GM12878 (cell line): ENCODE data around the gene NCKAP5L. TPM values are rescaled to one million over a fixed set of nuclear protein-coding genes. Genes with fewer than 3 reads are reported as not detected.

ENCODE experiments used
- ATAC-seq: fragments of 200-7000 bp; cut with Tn5 transposase; 3 replicates; pipeline ENCODE4 v1.9.1; 2020; ENCODE audit warnings: mild to moderate bottlenecking, moderate library complexity
- BruUV-seq: library from RNA; stranded (reverse); fragments of 400-500 nt; replicated peaks from 2 replicates; lab custom pipeline; 2021; lab: Mats Ljungman, UMichigan
- CTCF ChIA-PET: fragments of 300-600 bp; sonication (Branson Sonifier 250); formaldehyde crosslinking; extraction: SDS; loops from one replicate; lab custom pipeline; 2021; ENCODE audit warnings: inconsistent platforms; lab: Yijun Ruan, JAX
- POLR2A ChIA-PET: fragments of 350-600 bp; formaldehyde crosslinking; extraction: SDS; loops from one replicate; lab custom pipeline; 2021; ENCODE audit warnings: inconsistent platforms; lab: Charles Lee
- RAD21 ChIA-PET: fragments of 300-600 bp; sonication (Branson Sonifier 250); formaldehyde crosslinking; loops from one replicate; lab custom pipeline; 2023; ENCODE audit warnings: antibody characterized with exemption; ENCODE audit not compliant: unreplicated experiment; lab: Charles Lee
- SMC1A ChIA-PET: fragments of 300-600 bp; sonication (Branson Sonifier 250); formaldehyde crosslinking; loops from one replicate; lab custom pipeline; 2023; ENCODE audit not compliant: unreplicated experiment, uncharacterized antibody; lab: Charles Lee
- DNase-seq: peaks from one replicate; pipeline ENCODE4 v3.0.0-alpha.2; 2011; ENCODE audit warnings: low read depth, low spot score
- FAIRE-seq: peaks from 3 replicates; lab custom pipeline; 2011; peaks lifted over from hg19 to GRCh38; lab: Jason Lieb, UNC
- H2AFZ ChIP-seq: 2 replicates; pipeline ENCODE4 v1.6.0; 2011; ENCODE audit warnings: low read depth, low read length, control low read depth; ENCODE audit not compliant: control insufficient read depth
- H3K27ac ChIP-seq: 2 replicates; pipeline ENCODE4 v1.5.1; 2011; ENCODE audit warnings: control low read depth; ENCODE audit not compliant: control insufficient read depth, insufficient read depth
- H3K27me3 ChIP-seq, 2 experiments: replicated peaks in 1 of 2; 2 replicates each; pipeline versions ENCODE4 v1.6.0 to v1.6.1; 2011; ENCODE audit warnings: low read length in 1 of 2; ENCODE audit not compliant: control insufficient read depth in 2 of 2, insufficient read depth in 2 of 2
- H3K36me3 ChIP-seq, 2 experiments: 2 replicates each; pipeline ENCODE4 v1.5.1; 2011; ENCODE audit warnings: low read length in 1 of 2; ENCODE audit not compliant: control insufficient read depth in 2 of 2, insufficient read depth in 2 of 2
- H3K4me1 ChIP-seq: 2 replicates; pipeline ENCODE4 v1.6.1; 2011; ENCODE audit warnings: mild to moderate bottlenecking, low read length, moderate library complexity, mixed read lengths; ENCODE audit not compliant: control insufficient read depth, insufficient read depth
- H3K4me2 ChIP-seq: 2 replicates; pipeline ENCODE4 v1.6.0; 2011; ENCODE audit warnings: control low read depth; ENCODE audit not compliant: control insufficient read depth, insufficient read depth
- H3K4me3 ChIP-seq: fragments of 200-600 bp; sonication (generic); 2 replicates; pipeline ENCODE4 v1.5.1; 2016
- H3K79me2 ChIP-seq: 2 replicates; pipeline ENCODE4 v1.6.0; 2011; ENCODE audit warnings: low read length; ENCODE audit not compliant: control insufficient read depth, insufficient read depth
- H3K9ac ChIP-seq: 2 replicates; pipeline ENCODE4 v1.8.0; 2011; ENCODE audit warnings: low read length, control low read depth, mixed read lengths; ENCODE audit not compliant: control insufficient read depth, insufficient read depth
- H3K9me3 ChIP-seq: replicated peaks from 3 replicates; pipeline ENCODE4 v1.5.1; 2011; ENCODE audit warnings: mild to moderate bottlenecking, low read length; ENCODE audit not compliant: control insufficient read depth, insufficient read depth
- H4K20me1 ChIP-seq: 2 replicates; pipeline ENCODE4 v1.6.0; 2011; ENCODE audit not compliant: control insufficient read depth, insufficient read depth
- EED ChIP-seq: sonication (generic); IDR thresholded peaks from 2 replicates; pipeline ENCODE4 v1.6.1; 2016; ENCODE audit warnings: antibody characterized with exemption, low read depth
- RAD51 ChIP-seq: fragments of 450-650 bp; IDR thresholded peaks from 2 replicates; pipeline ENCODE4 v1.6.1; 2016; ENCODE audit warnings: moderate library complexity, mild to moderate bottlenecking, inconsistent platforms
- SREBF1 ChIP-seq: IDR thresholded peaks from 2 replicates; pipeline ENCODE4 v1.6.1; 2012; ENCODE audit warnings: mild to moderate bottlenecking, low read length
- WRNIP1 ChIP-seq: IDR thresholded peaks from 2 replicates; pipeline ENCODE4 v1.6.1; 2011; ENCODE audit warnings: low read depth, low read length, improper control_type of control experiment, borderline replicate concordance
- ZNF384 ChIP-seq: IDR thresholded peaks from 2 replicates; pipeline ENCODE4 v1.6.1; 2012; ENCODE audit warnings: low read depth, mild to moderate bottlenecking, low read length, improper control_type of control experiment, borderline replicate concordance
- ZNF622 ChIP-seq: fragments of 450-650 bp; IDR thresholded peaks from 2 replicates; pipeline ENCODE4 v1.6.1; 2017; ENCODE audit warnings: mild to moderate bottlenecking, inconsistent platforms
- WGBS: methylation state at CpG from one replicate; pipeline ENCODE4 v1.1.6; 2016; ENCODE audit warnings: low lambda C conversion rate; ENCODE audit not compliant: insufficient replicate concordance, insufficient coverage; ENCODE audit errors: missing lambda C conversion rate; 5-methylcytosine and 5-hydroxymethylcytosine counted together
- in situ Hi-C: fragments of 300-500 bp; cut with MboI; formaldehyde crosslinking; loops from 9 replicates; pipeline ENCODE4 v1.14.3; 2018; ENCODE audit warnings: mixed read lengths
- intact Hi-C: fragments of 100-400 bp; cut with micrococcal nuclease; formaldehyde crosslinking; loops from one replicate; pipeline ENCODE4 v1.14.2; 2022; ENCODE audit not compliant: unreplicated experiment
- polyA plus RNA-seq, 11 experiments: library from polyadenylated mRNA; depleted of rRNA in 4 of 11; unstranded in 6 of 11; stranded (reverse) in 5 of 11; fragments of >200 nt; fragmentation: Nextera tagmentation in 4 of 11; fragmentation: Illumina TruSeq in 1 of 11; extraction: Ambion mirVana in 4 of 11; extraction: Trizol in 1 of 11; gene quantifications; 1 replicate in 1 of 11; 2 replicates in 10 of 11; pipeline versions ENCODE4 v1.2.1 to v1.2.3, GENCODE V29; 2011 to 2016; ENCODE audit warnings: inconsistent platforms in 2 of 11, missing spikeins in 2 of 11, low read depth in 1 of 11
- total RNA-seq, 4 experiments: library from RNA; depleted of rRNA in 3 of 4; stranded (reverse); fragments of >200 nt in 3 of 4; fragmentation: Illumina TruSeq in 1 of 4; extraction: Trizol in 1 of 4; gene quantifications; 2 replicates each; pipeline versions ENCODE4 v1.2.1 to v1.2.3, GENCODE V29; 2013 to 2021
- TF ChIP-seq, protein P1 (sequence below): fragments of 450-650 bp; IDR thresholded peaks from 2 replicates; pipeline ENCODE4 v1.6.1; 2017; ENCODE audit warnings: mild to moderate bottlenecking, low read depth, inconsistent platforms; ENCODE audit not compliant: poor library complexity, severe bottlenecking
- TF ChIP-seq, protein P2 (sequence below): fragments of 150-350 bp; IDR thresholded peaks from 2 replicates; pipeline ENCODE4 v1.6.1; 2014; ENCODE audit warnings: mild to moderate bottlenecking, low read depth, low read length
- TF ChIP-seq, protein P3 (sequence below): IDR thresholded peaks from 2 replicates; pipeline ENCODE4 v1.6.1; 2012; ENCODE audit warnings: low read depth, low read length, improper control_type of control experiment
- TF ChIP-seq, protein P4 (sequence below): fragments of 450-650 bp; IDR thresholded peaks from 2 replicates; pipeline ENCODE4 v1.6.1; 2017; ENCODE audit warnings: mild to moderate bottlenecking

NCKAP5L gene
- total and polyA plus RNA-seq, 10 of the 15 experiments (the other 5 are each of a cell fraction or from before 2014, with no cell fraction given) = 0.03 to 15.8 (median 4.4) TPM

DNA sequence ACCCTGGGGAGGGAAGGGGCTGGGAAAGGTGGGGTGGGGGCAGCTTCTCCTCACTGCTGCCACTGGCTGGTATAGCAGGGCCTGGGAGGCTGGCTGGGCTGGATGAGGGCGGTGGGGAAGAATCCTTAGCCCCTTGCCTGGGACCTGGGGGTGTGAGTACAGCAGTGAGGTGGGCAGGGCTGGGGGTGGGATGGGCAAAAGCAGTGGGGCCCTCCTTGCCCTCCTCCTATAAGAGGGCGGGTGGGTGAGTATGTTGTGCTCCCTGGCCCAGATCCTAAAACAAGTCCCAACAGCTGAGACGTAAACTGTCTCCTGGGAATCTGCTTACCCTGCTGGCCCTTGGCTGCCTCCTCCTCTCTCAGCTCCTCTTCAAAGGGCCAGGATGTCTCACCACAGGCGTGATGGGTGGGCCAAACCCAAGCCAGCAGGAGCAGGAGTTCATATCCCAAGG, 2.2 kb downstream of the NCKAP5L start:
- DNase-seq (no peak), ATAC-seq (no peak), FAIRE-seq (no peak)
- Histone ChIP-seq H3K27ac (no peak overlapping the region), H3K36me3 (no peaks in the 10 kb centered on the region; a peak in 1 of 4 replicates), H3K9ac (no peak overlapping the region), H3K27me3 (no peaks in the 10 kb centered on the region), H2AFZ (no peak overlapping the region), H3K4me2 (no peak overlapping the region), H3K4me3 (no peak overlapping the region), H3K4me1 (peaks cover 34% of the 10 kb centered on the region), H3K9me3 (no peaks in the 10 kb centered on the region), H3K79me2 (peaks cover 25% of the 10 kb centered on the region), H4K20me1 (0 out of 2 replicates have a peak, but pooled peaks cover 3% of the 10 kb centered on the region)
- RAD21 ChIA-PET = interaction anchor here (1.3 kb wide), 1 partner anchor 12 kb away, joined by 4 read pairs; no protein-coding TSS in a partner anchor
- no TSS peak for BruUV-seq
- POLR2A ChIA-PET = interaction anchor here (1.2 to 1.7 kb wide), 2 partner anchors 12 to 85 kb away, joined by 5 read pairs; no protein-coding TSS in a partner anchor
- intact Hi-C loops (no loop called here), in situ Hi-C loops (no loop called here)
- TF ChIP-seq, protein P1, sequence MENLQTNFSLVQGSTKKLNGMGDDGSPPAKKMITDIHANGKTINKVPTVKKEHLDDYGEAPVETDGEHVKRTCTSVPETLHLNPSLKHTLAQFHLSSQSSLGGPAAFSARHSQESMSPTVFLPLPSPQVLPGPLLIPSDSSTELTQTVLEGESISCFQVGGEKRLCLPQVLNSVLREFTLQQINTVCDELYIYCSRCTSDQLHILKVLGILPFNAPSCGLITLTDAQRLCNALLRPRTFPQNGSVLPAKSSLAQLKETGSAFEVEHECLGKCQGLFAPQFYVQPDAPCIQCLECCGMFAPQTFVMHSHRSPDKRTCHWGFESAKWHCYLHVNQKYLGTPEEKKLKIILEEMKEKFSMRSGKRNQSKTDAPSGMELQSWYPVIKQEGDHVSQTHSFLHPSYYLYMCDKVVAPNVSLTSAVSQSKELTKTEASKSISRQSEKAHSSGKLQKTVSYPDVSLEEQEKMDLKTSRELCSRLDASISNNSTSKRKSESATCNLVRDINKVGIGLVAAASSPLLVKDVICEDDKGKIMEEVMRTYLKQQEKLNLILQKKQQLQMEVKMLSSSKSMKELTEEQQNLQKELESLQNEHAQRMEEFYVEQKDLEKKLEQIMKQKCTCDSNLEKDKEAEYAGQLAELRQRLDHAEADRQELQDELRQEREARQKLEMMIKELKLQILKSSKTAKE = no peak
- TF ChIP-seq, protein P2, sequence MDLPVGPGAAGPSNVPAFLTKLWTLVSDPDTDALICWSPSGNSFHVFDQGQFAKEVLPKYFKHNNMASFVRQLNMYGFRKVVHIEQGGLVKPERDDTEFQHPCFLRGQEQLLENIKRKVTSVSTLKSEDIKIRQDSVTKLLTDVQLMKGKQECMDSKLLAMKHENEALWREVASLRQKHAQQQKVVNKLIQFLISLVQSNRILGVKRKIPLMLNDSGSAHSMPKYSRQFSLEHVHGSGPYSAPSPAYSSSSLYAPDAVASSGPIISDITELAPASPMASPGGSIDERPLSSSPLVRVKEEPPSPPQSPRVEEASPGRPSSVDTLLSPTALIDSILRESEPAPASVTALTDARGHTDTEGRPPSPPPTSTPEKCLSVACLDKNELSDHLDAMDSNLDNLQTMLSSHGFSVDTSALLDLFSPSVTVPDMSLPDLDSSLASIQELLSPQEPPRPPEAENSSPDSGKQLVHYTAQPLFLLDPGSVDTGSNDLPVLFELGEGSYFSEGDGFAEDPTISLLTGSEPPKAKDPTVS = no peak
- TF ChIP-seq SREBF1 (no peak), EED (no peak), ZNF622 (no peak), RAD51 (no peak), WRNIP1 (no peak), ZNF384 (no peak)
- TF ChIP-seq, protein P3, sequence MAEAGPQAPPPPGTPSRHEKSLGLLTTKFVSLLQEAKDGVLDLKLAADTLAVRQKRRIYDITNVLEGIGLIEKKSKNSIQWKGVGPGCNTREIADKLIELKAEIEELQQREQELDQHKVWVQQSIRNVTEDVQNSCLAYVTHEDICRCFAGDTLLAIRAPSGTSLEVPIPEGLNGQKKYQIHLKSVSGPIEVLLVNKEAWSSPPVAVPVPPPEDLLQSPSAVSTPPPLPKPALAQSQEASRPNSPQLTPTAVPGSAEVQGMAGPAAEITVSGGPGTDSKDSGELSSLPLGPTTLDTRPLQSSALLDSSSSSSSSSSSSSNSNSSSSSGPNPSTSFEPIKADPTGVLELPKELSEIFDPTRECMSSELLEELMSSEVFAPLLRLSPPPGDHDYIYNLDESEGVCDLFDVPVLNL = no peak
- TF ChIP-seq, protein P4, sequence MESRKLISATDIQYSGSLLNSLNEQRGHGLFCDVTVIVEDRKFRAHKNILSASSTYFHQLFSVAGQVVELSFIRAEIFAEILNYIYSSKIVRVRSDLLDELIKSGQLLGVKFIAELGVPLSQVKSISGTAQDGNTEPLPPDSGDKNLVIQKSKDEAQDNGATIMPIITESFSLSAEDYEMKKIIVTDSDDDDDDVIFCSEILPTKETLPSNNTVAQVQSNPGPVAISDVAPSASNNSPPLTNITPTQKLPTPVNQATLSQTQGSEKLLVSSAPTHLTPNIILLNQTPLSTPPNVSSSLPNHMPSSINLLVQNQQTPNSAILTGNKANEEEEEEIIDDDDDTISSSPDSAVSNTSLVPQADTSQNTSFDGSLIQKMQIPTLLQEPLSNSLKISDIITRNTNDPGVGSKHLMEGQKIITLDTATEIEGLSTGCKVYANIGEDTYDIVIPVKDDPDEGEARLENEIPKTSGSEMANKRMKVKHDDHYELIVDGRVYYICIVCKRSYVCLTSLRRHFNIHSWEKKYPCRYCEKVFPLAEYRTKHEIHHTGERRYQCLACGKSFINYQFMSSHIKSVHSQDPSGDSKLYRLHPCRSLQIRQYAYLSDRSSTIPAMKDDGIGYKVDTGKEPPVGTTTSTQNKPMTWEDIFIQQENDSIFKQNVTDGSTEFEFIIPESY = no peak
- SMC1A ChIA-PET = interaction anchor here (0.8 to 5.3 kb wide), 7 partner anchors 10 to 1142 kb away, joined by 3 to 32 read pairs (median 4); partner anchors contain the start of genes BCDIN3D and TMBIM6
- 47% methylated on average over 4 of the region's 4 CpGs for WGBS
- CTCF ChIA-PET = interaction anchor here (1.1 to 7.7 kb wide), 5 partner anchors 13 to 64 kb away, joined by 3 to 61 read pairs (median 7); no protein-coding TSS in a partner anchor
